Gastrocnemius medialis (tissue), 4 donors: ENCODE measurements around the gene RSPH1.

ENCODE experiments used
- POLR2A ChIP-seq, 2 donors: fragments of 450-650 bp; IDR thresholded peaks; one replicate each; pipeline ENCODE4 v1.6.1; 2017; ENCODE audit warnings: antibody characterized with exemption in 2 of 2, mild to moderate bottlenecking in 2 of 2, moderate library complexity in 2 of 2
- TF ChIP-seq, protein P1 (sequence below), 5 experiments: fragments of 450-650 bp in 3 of 5; fragments of 200-600 bp in 2 of 5; sonication (generic) in 2 of 5; IDR thresholded peaks in 4 of 5; conservative IDR thresholded peaks in 1 of 5; 1 replicate in 4 of 5; 2 replicates in 1 of 5; pipeline ENCODE4 v1.5.1; 2016 to 2019; ENCODE audit warnings: antibody characterized with exemption in 5 of 5, mild to moderate bottlenecking in 3 of 5, moderate library complexity in 3 of 5

- TF ChIP-seq, protein P1, sequence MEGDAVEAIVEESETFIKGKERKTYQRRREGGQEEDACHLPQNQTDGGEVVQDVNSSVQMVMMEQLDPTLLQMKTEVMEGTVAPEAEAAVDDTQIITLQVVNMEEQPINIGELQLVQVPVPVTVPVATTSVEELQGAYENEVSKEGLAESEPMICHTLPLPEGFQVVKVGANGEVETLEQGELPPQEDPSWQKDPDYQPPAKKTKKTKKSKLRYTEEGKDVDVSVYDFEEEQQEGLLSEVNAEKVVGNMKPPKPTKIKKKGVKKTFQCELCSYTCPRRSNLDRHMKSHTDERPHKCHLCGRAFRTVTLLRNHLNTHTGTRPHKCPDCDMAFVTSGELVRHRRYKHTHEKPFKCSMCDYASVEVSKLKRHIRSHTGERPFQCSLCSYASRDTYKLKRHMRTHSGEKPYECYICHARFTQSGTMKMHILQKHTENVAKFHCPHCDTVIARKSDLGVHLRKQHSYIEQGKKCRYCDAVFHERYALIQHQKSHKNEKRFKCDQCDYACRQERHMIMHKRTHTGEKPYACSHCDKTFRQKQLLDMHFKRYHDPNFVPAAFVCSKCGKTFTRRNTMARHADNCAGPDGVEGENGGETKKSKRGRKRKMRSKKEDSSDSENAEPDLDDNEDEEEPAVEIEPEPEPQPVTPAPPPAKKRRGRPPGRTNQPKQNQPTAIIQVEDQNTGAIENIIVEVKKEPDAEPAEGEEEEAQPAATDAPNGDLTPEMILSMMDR (IDR thresholded peaks at IDR 0.05 in 4 of 5, conservative IDR thresholded peaks at IDR 0.05 in 1 of 5) = no peak
- no peak for TF ChIP-seq POLR2A (IDR thresholded peaks at IDR 0.05)
Measured at GRCh38 chr21:42527127-42527488, 31.1 kb upstream of the RSPH1 start.
